Left lobe of liver (tissue), 2 donors: ENCODE measurements around the gene THAP8. TPM values are rescaled to one million over a fixed set of nuclear protein-coding genes. Genes with fewer than 3 reads are reported as not detected.
A peak's percentile ranks its signal among the peaks of the same experiment; 100 is the strongest.

Experiments used
- ATAC-seq: fragments of 200-7000 bp; cut with Tn5 transposase; one replicate; pipeline ENCODE4 v1.9.1; 2020; ENCODE audit warnings: mild to moderate bottlenecking, moderate library complexity
- DNase-seq: peaks from one replicate; pipeline ENCODE4 v3.0.0-alpha.2; 2020; ENCODE audit warnings: low spot score
- total RNA-seq: library from RNA; stranded (reverse); gene quantifications from one replicate; pipeline ENCODE4 v1.2.1, GENCODE V29; 2021
- donor health status: DM: no; HTN: no; CAD: no; lungs with moderate emphysema.
- donor health status: DM: no; HTN: yes; CAD: no.

Gene THAP8, protein sequence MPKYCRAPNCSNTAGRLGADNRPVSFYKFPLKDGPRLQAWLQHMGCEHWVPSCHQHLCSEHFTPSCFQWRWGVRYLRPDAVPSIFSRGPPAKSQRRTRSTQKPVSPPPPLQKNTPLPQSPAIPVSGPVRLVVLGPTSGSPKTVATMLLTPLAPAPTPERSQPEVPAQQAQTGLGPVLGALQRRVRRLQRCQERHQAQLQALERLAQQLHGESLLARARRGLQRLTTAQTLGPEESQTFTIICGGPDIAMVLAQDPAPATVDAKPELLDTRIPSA
- 2.2 TPM for total RNA-seq

DNA sequence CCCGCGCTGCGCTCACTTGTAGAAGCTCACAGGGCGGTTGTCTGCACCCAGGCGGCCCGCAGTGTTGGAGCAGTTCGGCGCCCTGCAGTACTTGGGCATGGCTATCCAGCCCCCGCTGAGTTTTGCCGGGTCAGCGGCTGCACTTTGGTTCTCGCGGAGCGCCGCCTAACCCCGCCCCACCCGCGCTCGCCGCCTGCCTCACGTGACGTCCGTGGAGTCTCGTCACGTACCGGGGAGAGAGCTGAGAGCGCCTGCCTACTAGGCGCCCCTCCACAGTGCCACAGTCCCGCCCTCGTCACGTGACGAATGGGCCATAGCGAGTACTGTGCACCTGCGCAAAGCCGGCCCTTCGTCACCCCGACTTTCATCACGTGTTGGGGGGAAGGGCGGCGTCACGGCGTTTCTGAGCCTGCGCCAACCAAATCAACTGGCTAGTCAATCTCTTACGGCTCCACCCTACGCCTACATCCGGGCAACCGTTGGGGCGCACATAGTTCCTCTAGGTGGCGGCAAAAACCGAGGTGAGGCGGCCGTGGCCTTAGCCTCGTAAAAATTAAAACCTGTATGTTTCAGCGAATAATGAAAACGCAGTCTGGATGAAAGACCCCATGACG is at the start of gene THAP8:
THAP8 (minus strand) TSS at position 167 of the 614 bp plus-strand sequence; CDS start at position 99, 68 bp downstream.
- ATAC-seq, result peak; percentile 87
- peak; percentile 100 for DNase-seq

DNA sequence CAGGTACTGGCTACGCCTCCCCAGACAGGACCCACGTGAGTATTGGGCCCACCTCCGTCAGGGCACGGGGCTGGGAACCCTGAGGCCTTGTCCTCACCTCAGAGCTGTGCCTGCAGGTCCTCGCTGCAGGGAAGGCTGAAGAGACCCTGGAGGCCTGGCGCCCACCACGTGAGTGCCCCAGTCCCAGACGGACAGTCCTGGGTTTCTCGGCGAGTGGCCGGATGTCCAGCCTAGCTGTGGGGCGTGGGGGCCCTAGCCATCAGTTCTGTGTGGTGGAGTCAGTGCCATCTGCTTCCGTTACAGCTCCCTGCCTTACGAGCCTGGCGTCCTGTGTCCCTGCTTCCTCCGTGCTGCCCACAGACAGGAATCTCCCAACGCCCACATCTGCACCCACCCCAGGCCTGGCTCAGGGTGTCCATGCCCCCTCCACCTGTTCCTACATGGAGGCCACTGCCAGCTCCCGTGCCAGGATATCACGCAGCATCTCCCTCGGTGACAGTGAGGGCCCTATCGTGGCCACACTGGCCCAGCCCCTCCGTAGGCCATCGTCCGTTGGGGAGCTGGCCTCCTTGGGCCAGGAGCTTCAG is 49.0 kb upstream of the THAP8 start:
- DNase-seq (no peak), ATAC-seq (no peak)

DNA sequence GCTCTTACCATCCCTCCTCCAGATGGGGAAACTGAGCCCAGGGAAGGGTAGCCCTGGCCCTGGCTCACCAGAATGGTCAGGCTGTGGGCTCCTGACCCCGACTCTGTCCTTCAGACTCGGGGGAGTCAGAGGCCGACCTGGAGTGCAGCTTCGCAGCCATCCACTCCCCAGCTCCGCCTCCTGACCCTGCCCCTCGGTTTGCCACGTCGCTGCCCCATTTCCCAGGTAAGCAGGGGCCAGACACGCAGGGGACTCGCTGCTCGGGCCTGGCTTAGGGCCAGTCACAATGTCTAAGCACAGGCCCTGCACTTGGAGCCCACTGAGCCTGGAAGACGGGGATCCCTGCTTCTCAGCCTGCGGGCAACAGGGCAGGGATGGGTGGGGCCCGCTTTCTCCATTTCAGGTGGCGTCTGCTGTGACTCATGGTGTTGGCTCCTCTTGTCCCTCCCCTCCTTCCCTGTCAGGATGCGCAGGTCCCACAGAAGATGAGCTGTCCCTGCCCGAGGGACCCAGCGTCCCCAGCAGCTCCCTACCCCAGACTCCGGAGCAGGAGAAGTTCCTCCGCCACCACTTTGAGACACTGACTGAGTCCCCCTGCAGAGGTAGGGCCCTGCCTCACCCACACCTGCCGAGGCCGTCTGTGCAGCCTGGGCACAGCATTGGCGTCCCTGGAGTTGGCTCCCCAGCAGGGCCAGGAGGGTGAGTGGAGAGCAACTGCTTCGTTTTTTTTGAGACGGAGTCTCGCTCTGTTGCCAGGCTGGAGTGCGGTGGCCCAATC is 47.7 kb upstream of the THAP8 start:
- ATAC-seq, result no peak
- DNase-seq, result no peak

DNA sequence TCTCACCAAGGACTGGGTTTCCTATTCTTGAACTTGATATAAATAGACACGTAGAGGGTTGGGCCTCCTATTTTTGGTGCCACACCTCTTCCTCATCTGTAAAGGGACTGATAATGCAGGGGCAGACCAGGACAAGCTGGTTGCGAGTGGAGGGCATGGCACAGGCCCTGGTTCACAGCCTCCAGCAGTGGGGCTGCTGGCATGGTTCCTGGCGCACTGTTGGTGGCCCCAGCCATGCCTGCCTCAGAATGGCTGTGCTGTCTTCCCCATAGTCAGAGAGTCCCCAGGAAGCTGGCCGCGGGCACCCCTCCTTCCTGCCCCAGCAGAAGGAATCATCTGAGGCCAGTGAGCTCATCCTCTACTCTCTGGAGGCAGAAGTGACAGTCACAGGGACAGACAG is 46.4 kb upstream of the THAP8 start:
- peak; percentile 13 for ATAC-seq
- DNase-seq, result no peak

DNA sequence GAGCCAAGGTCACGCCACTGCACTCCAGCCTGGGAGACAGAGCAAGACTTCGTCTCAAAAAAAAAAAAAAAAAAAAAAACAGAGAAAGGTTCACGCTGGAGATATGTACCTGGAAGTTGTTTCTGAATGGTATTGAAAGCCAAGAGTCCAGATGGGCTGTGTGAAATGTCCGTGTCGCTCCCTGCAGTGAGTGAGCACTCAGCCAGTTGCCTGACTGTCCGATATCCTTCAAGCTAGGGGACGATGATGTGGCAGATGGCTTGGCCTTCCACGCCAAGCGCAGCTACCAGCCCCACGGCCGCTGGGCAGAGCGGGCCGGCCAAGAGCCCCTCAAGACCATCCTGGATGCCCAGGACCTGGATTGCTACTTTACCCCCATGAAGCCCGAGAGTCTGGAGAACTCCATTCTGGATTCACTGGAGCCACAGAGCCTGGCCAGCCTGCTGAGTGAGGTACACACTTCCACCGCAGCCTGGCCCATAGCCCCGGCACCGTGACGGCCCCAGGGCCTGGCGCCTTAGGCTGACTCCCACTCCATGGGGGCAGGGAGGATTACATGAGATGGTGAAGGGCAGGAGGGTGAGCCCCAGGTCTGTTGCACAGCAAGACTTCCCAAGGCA is 45.2 kb upstream of the THAP8 start:
- no peak for ATAC-seq

DNA sequence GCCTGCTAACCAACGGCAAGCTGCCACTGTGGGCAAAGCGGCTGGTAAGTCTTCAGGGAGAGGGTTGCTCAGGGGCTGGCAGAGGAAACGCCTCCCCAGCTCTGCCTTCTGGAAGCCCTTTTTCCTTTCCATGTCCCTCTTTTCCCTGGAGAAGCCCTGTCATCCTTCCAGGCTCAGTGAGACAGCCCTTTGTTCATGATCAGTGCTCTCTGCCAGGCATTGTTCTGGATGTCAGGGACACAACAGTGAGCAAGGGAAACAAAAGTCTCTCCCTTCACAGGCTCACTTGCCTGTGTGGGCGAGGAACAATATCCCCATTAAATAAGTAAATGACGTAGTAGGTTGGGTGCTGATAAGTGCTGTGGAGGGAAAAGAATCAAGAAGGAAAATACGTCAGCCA is 43.0 kb upstream of the THAP8 start:
- DNase-seq (no peak), ATAC-seq (no peak)

More for the DNA sequence above, 45.2 kb upstream of the THAP8 start:
- DNase-seq, result no peak

DNA sequence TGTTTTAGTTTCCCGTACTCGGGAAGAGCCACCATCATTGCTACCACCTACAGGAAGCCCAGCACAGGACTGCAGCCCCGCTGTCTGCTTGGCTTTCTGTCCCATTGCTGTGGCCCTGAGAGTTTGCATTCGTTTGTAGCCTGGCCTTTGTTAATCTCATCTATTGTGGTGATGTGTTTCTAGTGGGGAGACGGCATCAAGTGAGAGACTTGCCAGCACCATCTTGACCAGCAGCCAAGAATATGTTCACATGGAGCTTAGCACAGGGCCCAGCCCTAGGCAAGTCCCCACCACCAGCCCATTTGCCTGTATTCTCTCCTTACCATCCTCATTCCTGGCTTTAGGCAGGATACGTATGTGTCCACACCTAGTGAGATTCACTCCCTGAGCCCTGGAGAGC is 39.6 kb upstream of the THAP8 start:
- ATAC-seq (no peak), DNase-seq (no peak)

DNA sequence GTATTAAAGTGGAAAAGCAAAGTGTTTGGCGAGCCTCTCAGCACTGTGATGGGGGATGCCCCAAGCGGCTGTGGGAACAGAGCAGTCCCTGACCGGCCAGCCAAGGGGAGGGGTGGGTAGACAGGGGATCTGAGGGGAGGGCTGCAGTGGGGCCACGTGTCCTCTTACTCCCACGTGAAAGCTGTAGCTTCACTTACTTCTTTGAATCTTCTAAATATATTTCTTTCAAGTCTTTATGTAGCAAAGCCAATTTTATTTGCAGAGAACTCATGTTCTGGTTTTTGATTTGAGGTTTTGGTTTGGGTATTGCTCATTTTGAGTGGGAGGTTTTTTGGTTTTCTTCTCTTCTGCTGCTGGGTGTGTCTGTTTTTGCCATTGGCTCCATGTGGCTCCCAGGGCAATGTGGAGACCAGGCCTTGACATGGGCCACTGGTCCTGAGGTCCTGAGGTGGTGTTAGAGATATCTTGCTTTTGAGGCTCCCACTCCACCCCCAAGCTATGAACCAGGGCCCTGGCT is 39.1 kb upstream of the THAP8 start:
- ATAC-seq (no peak), DNase-seq (no peak)

DNA sequence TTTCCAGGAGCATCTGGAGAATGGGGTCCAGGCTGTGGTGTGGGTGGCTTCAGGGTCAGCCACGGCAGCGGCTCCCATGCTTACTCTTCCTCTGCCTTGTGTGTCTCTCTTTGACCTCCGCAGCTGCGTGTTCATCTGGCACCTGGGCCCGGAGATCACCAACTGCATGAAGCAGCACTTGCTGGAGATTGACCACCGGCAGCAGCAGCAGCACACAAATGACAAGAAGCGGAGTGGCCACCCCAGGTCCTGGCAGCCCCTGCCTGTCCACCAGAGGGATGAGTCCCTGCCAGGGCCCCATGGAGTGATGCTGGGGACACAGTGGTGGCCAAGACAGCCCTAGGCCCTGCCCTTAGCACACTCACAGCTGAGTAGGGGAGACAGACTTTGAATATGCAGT is 38.5 kb upstream of the THAP8 start:
- ATAC-seq (no peak), DNase-seq (no peak)

DNA sequence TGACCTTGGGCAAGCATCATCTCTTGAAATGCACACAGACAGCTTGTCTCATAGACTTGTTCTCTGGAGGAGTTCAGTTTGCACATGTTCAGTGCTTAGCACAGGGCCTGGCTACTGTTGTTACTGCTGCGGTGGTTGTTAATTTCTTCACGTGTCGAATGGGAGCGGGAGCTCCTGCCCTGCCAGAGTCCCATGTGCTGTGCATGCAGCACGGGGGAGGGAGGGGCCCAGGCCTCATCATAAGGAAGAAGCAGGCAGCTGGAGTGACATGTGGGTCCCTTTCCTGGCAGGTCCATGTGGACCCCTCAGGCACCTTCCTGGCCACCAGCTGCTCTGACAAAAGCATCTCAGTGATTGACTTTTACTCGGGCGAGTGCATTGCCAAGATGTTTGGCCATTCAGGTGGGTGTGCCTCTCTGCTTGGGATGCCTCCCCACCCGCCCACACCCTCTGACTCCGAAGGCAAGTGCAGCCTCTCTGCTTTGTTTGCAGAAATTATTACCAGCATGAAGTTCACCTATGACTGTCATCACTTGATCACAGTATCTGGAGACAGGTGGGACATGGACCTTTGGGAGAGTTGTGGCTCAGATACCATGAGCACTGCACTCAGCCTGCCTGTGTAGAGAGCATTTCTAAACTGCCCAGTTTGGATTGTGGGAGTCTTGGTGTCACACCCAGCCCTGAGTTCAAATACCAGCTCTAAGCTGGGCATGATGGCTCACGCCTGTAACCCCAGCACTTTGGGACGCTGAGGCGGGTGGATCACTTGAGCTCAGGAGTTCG is 37.0 kb upstream of the THAP8 start:
- ATAC-seq (no peak), DNase-seq (no peak)

DNA sequence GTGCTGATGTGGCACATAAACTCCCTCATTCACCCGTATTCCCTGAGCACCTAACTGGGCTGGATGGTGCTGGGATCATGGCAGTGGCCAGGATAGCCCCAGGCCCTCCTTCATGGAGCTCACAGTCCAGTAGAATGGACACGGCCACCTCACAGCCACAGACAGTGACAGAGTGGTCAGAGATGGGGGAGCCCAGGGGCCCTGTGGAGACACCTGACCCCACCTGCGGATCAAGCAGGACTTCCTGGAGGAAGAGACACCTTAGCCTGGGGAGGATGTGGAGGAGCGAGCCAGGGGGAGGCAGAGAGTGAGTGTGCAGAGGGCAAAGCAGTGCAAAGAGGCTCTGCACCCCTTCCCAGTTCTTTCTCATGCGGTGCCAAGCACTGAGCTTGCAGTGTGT is 35.8 kb upstream of the THAP8 start:
- ATAC-seq, result no peak

DNA sequence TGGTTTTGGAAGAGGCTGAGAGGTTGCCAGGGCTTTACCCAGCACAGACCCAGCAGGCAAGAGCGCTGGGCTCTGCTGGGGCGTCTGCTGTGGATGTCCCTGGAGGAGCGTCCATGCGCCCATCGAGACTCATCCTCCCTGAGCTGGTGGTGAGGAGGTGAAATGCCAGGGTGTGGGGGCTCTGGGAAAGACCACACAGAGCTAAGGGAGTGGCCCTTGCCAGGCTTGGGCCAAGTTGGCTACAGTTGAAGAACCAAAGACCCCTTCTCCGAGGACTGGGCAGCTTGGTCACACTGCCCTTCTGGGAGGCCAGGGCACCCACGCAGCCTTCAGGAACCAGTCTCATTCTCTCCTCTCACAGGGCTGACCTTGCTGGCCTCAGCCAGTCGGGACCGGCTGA is 32.2 kb upstream of the THAP8 start:
- ATAC-seq (no peak), DNase-seq (no peak)

More for the DNA sequence above, 35.8 kb upstream of the THAP8 start:
- no peak for DNase-seq

DNA sequence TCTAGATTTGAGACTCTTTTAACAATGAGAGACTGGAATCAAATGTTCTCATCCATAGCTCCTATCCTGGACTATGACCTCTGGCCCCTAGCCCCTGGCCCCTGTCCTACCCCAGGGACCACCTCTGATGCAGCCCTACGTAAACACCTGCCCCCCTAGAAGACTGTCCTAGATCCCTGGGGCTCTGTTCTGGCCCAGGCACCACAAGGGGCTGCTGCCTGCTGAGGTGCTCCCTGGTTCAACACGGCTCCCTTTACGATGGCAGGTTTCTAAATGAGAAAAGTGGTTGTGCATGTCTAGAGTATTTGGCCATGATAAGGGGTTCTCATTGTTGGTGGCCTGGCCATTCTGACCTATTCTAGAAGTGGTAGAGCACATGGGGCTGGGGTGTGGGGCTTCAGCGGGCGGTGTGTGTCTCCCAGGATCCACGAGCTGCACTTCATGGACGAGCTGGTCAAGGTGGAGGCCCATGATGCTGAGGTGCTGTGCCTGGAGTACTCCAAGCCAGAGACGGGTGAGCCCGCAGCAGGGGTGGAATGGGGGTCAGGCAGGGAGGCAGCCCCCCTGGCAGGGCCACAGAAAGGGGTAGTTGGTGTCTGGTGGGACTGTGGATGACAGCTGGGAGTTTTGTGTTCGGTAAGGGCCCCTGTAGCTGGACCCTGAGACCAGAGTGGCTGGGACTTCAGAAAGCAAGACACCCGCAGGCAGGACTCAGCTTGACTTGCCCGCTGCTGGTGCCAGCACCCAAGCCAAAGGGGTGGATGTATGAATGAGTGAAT is 30.3 kb upstream of the THAP8 start:
- no peak for ATAC-seq
- DNase-seq, result no peak

DNA sequence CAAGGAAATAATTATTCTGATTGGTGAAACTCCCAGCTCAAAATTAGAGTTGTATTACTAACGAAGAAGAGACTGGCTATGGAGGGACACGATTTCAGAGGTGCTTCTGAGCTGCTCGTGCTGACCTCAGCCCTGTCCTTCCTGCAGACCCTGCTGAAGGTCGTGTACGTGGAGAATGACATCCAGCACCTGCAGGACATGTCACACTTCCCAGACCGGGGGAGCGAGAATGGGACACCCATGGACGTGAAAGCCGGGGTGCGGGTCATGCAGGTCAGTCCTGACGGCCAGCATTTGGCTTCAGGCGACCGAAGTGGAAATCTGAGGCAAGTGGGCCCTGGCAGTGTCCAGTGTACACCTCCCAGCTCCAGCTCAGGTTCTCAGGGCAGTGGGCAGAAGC is 28.8 kb upstream of the THAP8 start:
- ATAC-seq, result no peak

DNA sequence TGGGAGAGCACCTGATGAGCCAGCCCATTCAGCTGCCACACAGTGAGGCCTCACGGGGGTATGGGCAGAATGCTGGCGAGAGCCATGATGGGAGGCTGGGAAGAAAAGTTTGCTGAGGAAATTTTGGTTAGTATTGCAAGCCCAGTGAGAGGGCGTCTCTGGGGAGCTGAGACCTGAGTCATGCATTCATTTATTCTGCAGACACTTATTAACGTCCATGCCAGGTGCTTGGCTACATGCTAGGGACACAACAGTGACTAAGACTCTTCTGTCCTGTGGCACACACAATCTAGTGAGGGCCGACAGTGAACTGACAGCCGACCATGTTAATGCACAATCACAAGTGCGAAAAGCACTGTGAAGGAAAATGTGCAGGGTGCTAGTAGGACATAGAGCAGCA is 27.8 kb upstream of the THAP8 start:
- no peak for ATAC-seq
- no peak for DNase-seq

More for the DNA sequence above, 28.8 kb upstream of the THAP8 start:
- no peak for DNase-seq

DNA sequence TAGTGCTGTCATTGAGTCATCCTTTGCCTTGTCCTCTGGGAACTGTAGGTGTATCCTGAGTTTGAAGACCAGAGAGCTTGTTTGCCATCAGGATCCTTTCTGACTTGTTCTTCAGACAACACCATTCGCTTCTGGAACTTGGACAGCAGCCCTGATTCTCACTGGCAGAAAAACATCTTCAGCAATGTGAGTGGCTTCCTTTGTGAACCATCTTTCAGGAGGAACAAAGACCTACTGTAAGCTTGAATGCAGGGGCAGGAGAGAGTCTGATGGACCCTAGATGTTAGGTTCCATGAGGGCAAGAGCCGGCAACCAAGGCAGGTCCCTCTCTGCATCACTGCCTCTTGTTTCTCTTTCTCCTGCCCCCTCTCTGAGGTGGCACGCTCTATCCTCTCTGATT is 27.3 kb upstream of the THAP8 start:
- ATAC-seq, result no peak
- no peak for DNase-seq

DNA sequence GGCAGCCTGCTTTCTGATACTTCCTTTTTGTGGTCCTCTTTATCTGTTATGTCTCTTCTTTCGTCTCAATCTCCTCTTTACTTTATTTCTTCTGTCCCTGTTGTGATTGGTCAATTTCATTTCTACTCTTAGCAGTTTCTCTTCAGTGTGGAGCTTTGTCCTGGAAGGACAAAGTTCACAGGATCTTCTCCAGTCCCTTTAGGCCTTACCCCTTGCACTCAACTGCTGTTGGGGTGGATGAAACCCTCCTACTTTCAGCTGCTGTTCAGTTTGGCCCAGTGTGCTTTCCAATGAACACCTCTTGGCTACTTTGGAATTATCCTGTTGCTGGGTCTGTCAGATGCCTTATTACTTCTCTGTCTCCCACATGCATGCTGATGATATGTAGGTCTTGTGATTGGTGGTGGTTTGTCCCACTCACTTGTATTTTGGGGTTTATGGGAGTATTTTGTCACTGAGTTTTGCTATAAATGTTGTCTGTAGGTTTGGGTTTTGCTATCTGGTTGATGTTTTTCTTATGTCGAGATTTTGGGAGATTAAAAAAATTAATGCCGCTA is 25.4 kb upstream of the THAP8 start:
- DNase-seq (no peak), ATAC-seq (no peak)

DNA sequence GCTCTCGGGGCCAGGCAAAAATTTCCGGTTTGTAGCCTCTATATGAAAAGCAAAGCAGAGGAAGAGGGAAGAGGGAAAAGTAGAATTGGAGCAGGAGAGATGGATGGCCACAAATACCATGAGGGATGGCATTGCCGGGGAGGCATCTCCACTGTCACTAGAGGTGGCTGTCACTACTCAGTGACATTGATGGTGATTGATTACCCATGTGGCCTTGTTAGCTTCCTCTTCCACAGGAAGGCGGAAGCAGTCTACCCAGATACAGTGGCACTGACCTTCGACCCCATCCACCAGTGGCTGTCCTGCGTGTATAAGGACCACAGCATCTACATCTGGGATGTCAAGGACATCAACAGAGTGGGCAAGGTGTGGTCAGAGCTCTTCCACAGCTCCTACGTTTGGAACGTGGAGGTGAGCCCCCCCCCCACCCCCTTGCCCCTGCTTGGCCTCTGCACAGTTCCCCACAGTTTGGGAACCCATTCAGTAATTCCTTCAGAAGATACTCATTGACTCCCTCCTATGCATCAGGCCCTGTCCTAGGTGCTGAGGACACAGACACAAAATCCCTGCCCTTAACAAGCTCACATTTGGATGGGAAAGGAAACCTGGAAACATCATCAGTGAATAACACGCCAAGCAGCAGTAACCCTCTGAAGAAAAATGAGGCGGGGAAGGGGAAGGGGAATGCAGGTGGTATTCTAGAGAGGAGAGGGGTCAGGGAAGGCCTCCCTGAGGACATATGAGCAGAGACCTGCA is 19.2 kb upstream of the THAP8 start:
- ATAC-seq (no peak), DNase-seq (no peak)
